AG20443 (cell line): Measurements from ENCODE around the gene NFKBIA.
"Not testable (repeated sequence)": the region's sequence is repeated elsewhere in the genome, so short reads cannot be mapped to it uniquely, and the experiment has no call there.

Experiments
- DNase-seq: peaks from one replicate; pipeline ENCODE4 v3.0.0; 2012; ENCODE audit warnings: low spot score, mixed read lengths

Gene NFKBIA

DNA sequence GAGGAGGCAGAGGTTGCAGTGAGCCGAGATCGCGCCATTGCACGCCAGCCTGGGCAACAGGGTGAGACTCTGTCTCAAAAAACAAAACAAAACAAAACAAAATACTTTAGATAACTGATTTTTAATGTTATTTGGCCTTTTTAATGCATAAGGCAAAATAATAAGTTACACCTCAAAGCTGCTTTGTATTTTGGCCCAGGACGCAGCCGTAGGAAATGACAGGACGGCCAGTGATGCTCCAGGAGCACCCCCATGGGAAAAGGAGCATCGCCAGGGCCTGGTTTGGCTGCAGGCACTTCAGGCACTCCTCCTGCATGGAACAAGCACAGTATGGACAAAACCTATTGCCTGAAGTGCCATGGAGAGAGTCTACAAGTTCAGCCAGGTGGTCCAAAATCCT, 3.5 kb upstream of the NFKBIA start:
- DNase-seq, result no peak

DNA sequence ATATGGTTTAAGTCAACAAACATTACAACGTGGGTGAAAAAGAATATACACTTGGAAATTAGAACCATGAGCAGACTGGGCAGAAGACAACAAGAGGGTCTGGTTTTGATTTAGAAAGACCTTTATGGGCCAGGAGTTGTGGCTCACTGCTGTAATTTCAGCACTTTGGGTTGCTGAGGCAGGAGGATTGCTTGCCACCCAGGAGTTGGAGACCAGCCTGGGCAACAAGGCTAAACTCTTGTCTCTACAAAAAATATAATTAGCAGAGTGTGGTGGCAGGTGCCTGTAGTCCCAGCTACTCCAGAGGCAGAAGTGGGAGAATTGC, 2.7 kb upstream of the NFKBIA start:
- no peak for DNase-seq

DNA sequence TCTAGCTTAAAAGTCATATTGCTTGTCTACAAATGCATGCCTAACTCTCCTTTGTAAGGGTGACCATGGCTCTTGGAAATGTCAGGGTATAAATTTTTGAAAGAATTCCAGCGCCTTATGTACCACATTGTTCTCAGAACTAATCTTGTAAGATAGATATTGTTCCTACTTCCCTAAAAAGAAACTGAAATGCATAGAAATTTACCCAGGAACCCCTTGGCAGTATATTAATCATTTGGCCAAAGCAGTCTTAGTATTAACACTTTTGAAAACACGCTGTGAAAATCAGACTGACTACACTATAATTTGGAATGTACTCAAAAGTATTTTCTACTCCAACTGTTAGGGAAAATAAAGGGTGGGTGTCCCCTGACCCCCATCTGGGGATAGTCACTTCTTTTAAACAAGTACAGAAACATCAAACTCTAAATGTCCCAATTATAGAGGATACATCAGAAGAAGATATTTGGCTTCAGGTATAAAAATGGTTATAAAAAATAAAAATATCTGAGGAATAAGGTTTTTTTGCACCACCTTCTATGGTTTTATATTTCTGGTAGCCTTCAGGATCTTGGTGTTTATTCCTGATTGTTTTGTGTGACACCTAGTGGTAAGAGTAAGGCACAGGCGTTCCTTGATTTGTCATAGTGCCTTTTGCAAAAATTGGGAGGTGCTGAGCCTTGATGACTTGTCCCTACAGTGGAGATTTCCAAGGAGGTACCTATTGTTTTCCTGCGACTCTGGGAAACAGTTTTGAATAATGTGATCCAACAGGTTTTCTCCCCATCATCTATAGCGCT, 2.2 kb upstream of the NFKBIA start:
- DNase-seq, result peak; percentile 72

DNA sequence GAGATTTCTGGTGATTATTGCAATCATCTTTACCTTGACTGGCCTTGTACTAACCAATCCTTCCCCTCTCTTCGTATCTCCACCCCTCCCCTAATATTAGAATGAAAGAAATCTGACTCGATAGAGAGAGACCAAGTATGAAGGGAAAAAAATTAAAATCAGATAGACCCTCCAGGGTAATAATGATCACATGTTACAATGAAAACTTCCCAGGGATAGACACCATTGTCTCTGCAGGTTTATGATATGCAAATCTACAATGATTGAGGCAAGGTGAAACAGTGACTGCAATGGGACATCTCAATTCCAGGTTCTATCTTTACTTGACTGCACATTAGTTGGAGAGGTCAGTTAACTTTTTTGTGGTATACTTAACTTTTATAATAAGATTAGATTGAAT, 1.5 kb upstream of the NFKBIA start:
- DNase-seq, result no peak

DNA sequence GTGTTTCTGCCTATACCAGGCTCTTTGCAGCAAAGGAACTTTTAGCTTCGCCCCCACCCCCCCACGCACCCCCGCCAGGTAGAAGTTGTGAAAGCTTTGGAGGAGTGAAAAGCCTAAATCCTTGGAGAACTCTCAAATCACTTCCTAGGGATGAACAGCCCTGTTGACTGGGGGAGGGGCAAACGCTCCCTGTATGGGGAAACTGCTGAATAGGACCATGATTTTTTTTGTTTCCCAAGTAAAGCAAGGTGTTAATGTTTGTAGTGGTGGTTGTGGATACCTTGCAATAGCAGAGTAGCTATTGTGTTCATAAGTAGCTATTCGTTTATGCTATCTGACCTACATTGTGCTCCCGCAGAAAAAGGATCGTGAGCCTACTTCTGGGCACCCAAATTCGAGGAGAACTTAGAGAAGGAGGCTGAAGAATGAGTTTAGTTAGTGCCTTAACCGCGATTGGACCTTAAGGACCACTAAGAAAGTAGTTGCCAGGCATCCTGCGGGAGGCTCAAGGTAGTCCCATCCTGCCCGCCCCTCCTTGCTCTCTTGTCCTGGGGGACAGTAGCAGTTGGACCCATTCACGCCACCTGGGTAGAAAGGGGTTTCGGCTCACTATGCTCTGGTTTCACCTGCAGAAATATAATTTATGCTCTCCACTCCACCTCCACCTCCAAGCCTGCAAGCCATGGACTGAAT, 901 bp upstream of the NFKBIA start:
- no peak for DNase-seq

DNA sequence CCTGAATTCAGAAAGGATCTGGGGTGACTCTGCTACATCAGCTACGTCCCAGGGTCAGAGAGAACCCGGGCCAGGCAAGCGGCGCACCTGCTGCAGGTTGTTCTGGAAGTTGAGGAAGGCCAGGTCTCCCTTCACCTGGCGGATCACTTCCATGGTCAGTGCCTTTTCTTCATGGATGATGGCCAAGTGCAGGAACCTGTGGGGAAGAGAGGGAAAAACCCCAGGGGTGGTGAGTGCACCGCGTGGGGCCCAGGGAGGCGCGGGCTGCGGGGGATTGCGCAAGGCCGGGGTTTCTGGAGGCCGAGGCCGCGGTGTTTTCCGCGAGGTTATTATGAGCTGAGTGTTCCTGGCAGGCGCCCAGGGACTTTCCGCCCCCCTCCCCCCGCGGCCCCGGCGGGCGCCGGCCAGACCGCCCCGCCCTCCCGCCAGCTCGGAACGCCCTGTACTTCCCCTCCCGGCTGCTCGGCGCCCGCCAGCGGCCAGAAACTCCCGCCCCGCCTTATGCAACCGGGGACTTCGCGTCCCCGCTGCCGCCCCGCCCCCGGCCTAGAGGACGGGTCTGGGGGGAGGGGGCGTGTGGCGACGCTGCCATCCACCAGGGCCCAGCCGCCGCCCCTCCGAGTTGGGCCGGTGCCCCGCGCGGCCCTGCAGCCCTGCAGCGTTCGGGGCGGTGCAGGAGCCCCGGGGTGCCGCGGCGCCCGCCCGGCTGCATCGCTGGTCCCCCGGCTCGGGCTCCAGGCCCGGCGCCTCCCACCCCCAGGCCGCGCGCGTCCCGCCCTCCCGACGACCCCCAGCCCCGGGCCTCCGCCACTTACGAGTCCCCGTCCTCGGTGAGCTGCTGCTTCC, 723 bp downstream of the NFKBIA start:
- DNase-seq, result peak; percentile 97

GRCh38 chr14:35403114-35403602, 1.4 kb downstream of the NFKBIA start:
- no peak for DNase-seq

GRCh38 chr14:35402323-35403113, 2.0 kb downstream of the NFKBIA start:
- DNase-seq, result no peak

DNA sequence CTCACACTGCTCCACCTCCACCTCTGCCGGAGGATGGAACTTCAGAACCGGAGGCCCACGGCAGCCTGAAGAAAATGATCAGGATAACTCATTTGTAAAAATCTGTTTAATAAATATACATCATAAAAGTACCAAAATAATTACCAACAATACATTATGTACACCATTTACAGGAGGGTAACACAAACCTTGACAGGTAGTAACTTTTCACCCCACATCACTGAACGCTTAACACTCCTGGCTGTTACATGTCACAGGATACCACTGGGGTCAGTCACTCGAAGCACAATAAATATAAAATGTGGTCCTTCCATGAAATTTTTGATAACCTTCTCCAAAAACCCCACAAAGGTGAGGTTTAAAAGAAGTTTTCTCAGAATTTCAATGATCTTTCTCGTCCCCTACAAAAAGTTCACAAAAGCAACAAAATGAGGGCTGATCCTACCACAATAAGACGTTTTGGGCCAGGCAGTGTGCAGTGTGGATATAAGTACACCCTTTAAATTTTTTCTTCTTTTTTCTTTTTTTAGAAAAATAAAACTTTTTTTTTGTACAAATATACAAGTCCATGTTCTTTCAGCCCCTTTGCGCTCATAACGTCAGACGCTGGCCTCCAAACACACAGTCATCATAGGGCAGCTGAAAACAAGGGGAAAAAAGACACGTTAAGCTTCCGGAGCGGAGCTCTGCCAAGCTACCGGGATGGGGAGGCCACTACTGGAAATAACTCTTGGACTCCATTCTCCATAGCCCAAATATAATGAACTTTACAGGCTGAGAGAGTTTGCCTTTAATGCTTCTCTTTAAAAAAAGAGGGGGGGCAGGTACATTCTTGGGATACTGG, 2.9 kb downstream of the NFKBIA start:
- DNase-seq, result no peak

DNA sequence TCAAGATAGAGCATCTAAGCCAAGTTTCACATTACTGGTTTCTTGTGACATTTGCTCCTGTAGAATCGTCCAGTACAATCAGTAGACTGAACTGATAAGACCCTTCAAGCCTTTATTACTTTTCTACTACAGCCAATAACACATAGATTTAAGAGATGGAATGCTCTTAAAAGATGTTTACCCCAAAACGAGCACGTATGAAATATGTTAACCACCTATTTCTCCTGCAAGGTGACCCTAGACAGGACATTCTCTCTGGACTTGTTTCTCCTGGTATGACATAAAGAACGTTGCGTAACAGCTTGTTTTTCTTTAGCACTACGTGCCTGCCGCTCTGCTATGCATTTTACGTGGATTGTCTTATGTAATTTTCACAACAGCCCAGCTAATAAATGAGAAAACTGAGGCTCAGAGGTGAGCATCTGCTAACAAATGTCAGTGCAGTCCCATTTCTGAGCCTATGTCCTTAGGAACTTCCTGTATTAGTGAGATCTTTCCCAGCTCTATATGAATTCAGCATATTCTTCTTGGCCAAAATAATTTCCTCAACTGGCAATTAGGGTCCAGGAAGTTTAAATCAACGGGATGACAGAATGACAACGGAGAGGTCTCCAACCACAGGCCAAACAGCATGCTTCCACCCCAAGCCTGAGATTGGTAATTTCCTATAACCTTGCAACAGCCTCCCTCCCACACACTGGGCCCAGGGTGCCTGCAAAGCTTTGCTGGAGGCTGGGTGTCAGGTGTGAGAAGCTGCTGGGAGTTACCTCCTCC, 3.7 kb downstream of the NFKBIA start:
- DNase-seq, result no peak

- DNase-seq, result no peak
These were observed 5.2 kb downstream of the NFKBIA start for GRCh38 chr14:35399083-35399937.

DNA sequence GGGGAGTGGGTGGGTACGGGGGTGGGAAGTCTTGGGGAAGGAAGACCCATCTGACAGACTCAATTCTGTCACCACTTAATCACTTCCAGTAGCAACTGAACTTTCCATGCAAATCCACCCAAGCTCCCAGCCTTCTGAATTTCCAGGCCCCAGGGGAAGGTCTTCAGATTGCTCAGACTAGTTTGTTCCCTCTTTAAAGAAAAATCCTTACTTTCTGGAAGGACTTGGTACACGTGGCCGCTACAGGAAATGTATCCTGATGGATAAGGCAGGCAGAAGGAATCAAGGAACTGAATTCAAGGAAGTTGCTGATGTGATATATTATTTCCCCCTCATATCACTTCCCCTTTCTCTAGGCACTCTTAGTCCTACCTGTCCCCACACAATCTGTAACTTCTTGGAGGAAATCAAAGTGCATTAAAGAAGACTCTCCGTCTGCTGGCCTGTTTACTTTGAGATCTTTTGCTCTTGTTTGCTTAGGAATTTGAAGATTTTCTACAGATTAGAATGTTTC, 6.4 kb downstream of the NFKBIA start:
- no peak for DNase-seq

- not testable (repeated sequence) for DNase-seq
These were observed 7.9 kb downstream of the NFKBIA start for GRCh38 chr14:35396610-35397009.

DNA sequence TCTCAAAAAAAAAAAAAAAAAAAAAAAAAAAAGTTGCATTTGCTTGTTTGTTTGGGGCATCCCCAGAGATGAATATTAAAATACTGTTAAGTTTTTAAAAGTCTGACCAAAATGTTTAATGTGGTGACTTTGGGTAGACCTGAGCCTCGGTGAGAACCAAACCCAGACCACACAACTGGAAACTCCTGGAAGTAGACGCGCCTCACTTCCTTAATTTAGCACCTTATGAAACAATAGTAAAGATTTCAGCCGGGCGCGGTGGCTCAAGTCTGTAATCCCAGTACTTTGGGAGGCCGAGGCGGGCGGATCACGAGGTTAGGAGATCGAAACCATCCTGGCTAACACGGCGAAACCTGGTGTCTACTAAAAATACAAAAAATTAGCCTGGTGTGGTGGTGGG, 9.3 kb downstream of the NFKBIA start:
- no peak for DNase-seq

GRCh38 chr14:35394326-35395013, 10.1 kb downstream of the NFKBIA start:
- DNase-seq, result no peak

- DNase-seq, result no peak
These were observed 10.7 kb downstream of the NFKBIA start for GRCh38 chr14:35393826-35394225.

- DNase-seq, result no peak
These were observed 12.4 kb downstream of the NFKBIA start for GRCh38 chr14:35392103-35392502.

DNA sequence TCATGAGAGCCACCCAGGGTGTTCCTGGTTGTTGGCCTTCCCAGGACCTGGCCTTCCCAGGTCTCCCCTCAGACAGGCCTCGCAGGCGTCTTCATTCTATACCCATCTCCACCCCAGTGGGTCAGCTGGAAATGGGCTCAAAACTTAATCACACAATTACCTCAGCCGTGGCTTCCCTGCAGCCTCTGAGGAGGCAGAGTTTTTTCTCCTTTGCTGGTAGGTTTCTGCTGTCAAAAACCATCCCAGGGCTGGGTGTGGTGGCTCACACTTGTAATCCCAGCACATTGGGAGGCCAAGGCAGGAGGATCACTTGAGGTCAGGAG, 13.2 kb downstream of the NFKBIA start:
- DNase-seq, result no peak
